K562 (cell line): ENCODE results near the gene EIF3I. TPM values are rescaled to one million over a fixed set of nuclear protein-coding genes. Genes with fewer than 3 reads are reported as not detected.

Experiments used
- ATAC-seq: fragments of 200-7000 bp; cut with Tn5 transposase; 3 replicates; pipeline ENCODE4 v1.9.1; 2020; ENCODE audit warnings: moderate library complexity
- BruUV-seq: library from RNA; stranded (reverse); fragments of 400-500 nt; replicated peaks from 2 replicates; lab custom pipeline; 2021; lab: Mats Ljungman, UMichigan
- CTCF ChIA-PET: fragments of 300-600 bp; formaldehyde crosslinking; extraction: SDS; loops from one replicate; lab custom pipeline; 2021; ENCODE audit warnings: low intra/inter-chr PET ratio; lab: Yijun Ruan, JAX
- POLR2A ChIA-PET: fragments of 300-600, 350-650 bp; sonication (Branson Sonifier 250); formaldehyde crosslinking; extraction: SDS; loops from one replicate; lab custom pipeline; 2021; ENCODE audit warnings: antibody characterized with exemption, inconsistent platforms; lab: Yijun Ruan, JAX
- DNase-seq, 4 experiments: peaks; one replicate each; pipeline versions ENCODE4 v3.0.0 to v3.0.0-alpha.2; 2011 to 2018; ENCODE audit warnings: low spot score in 3 of 4, mixed read lengths in 3 of 4; ENCODE audit errors: extremely low read depth in 1 of 4
- FAIRE-seq: peaks from 2 replicates; lab custom pipeline; 2011; peaks lifted over from hg19 to GRCh38; lab: Jason Lieb, UNC
- H2AFZ ChIP-seq: 2 replicates; pipeline ENCODE4 v1.6.0; 2011; ENCODE audit warnings: low read depth, low read length, control low read depth, inconsistent platforms
- H3K27ac ChIP-seq: fragments of 200-600 bp; 3 replicates; pipeline ENCODE4 v1.8.0; 2011; ENCODE audit warnings: low read depth, mild to moderate bottlenecking, control low read depth, inconsistent platforms, low read length, moderate library complexity, mixed read lengths; ENCODE audit errors: extremely low read depth
- H3K27me3 ChIP-seq, 2 experiments: fragments of 300-600 bp in 1 of 2; 2 replicates in 1 of 2; 3 replicates in 1 of 2; pipeline versions ENCODE4 v1.6.0 to v1.8.0; 2011; ENCODE audit warnings: inconsistent platforms in 2 of 2, low read length in 2 of 2, mild to moderate bottlenecking in 1 of 2, mixed read lengths in 1 of 2, moderate library complexity in 1 of 2; ENCODE audit not compliant: control insufficient read depth in 2 of 2, insufficient read depth in 2 of 2
- H3K36me3 ChIP-seq: fragments of 300-600 bp; 3 replicates; pipeline ENCODE4 v1.8.0; 2011; ENCODE audit warnings: mild to moderate bottlenecking, low read length, inconsistent platforms; ENCODE audit not compliant: control insufficient read depth, insufficient read depth
- H3K4me1 ChIP-seq, 2 experiments: fragments of 200-600 bp in 1 of 2; replicated peaks in 1 of 2; 2 replicates in 1 of 2; 3 replicates in 1 of 2; pipeline versions ENCODE4 v1.5.1 to v1.8.0; 2011; ENCODE audit warnings: inconsistent platforms in 2 of 2, low read length in 2 of 2, mild to moderate bottlenecking in 1 of 2, mixed read lengths in 1 of 2, moderate library complexity in 1 of 2; ENCODE audit not compliant: control insufficient read depth in 2 of 2, insufficient read depth in 2 of 2
- H3K4me2 ChIP-seq: 2 replicates; pipeline ENCODE4 v1.6.1; 2011; ENCODE audit warnings: low read length, control low read depth, inconsistent platforms, mixed read lengths; ENCODE audit not compliant: insufficient read depth
- H3K4me3 ChIP-seq: fragments of 200-600 bp; sonication (generic), shearing (Covaris generic); 2 replicates; pipeline ENCODE4 v1.5.1; 2016; ENCODE audit warnings: control low read depth, inconsistent platforms
- H3K79me2 ChIP-seq: fragments of 200-600 bp; 3 replicates; pipeline ENCODE4 v1.8.0; 2011; ENCODE audit warnings: low read length, inconsistent platforms; ENCODE audit not compliant: control insufficient read depth, insufficient read depth
- H3K9ac ChIP-seq, 2 experiments: 2 replicates each; pipeline versions ENCODE4 v1.6.0 to v1.6.1; 2011; ENCODE audit warnings: low read depth in 2 of 2, low read length in 2 of 2, control low read depth in 1 of 2, inconsistent platforms in 1 of 2, mild to moderate bottlenecking in 1 of 2, mixed read lengths in 1 of 2; ENCODE audit not compliant: insufficient read depth in 1 of 2
- H3K9me1 ChIP-seq: one replicate; pipeline ENCODE4 v1.6.0; 2011; ENCODE audit warnings: inconsistent platforms, mild to moderate bottlenecking, low read length, moderate library complexity; ENCODE audit not compliant: control insufficient read depth, insufficient read depth
- H3K9me3 ChIP-seq: replicated peaks from 2 replicates; pipeline ENCODE4 v1.5.1; 2011; ENCODE audit warnings: low read depth, low read length, inconsistent platforms; ENCODE audit not compliant: control insufficient read depth, insufficient read depth
- H4K20me1 ChIP-seq: replicated peaks from 2 replicates; pipeline ENCODE4 v1.6.1; 2011; ENCODE audit warnings: low read length, inconsistent platforms, mixed read lengths; ENCODE audit not compliant: control insufficient read depth, insufficient read depth
- CBFA2T2 ChIP-seq: fragments of 450-650 bp; conservative IDR thresholded peaks from 2 replicates; pipeline ENCODE4 v1.6.1; 2017; ENCODE audit warnings: mild to moderate bottlenecking
- CBX3 ChIP-seq, 2 experiments: IDR thresholded peaks; 1 replicate in 1 of 2; 2 replicates in 1 of 2; pipeline ENCODE4 v1.6.1; 2012; ENCODE audit warnings: inconsistent platforms in 2 of 2, low read length in 2 of 2, borderline replicate concordance in 1 of 2, control low read depth in 1 of 2
- CC2D1A ChIP-seq: fragments of 450-650 bp; IDR thresholded peaks from 2 replicates; pipeline ENCODE4 v1.6.1; 2017; ENCODE audit warnings: mild to moderate bottlenecking
- CREBBP ChIP-seq: IDR thresholded peaks from one replicate; pipeline ENCODE4 v1.6.1; 2012; ENCODE audit warnings: low read depth, mild to moderate bottlenecking, control low read depth, inconsistent platforms, low read length
- HCFC1 ChIP-seq: IDR thresholded peaks from 2 replicates; pipeline ENCODE4 v1.6.1; 2012; ENCODE audit warnings: low read depth, low read length, improper control_type of control experiment
- HDAC3 ChIP-seq: fragments of 450-650 bp; IDR thresholded peaks from 2 replicates; pipeline ENCODE4 v1.6.1; 2018; ENCODE audit warnings: borderline replicate concordance, mild to moderate bottlenecking, moderate library complexity; ENCODE audit not compliant: partially characterized antibody
- HNRNPK ChIP-seq: fragments of 200-400 bp; formaldehyde crosslinking; IDR thresholded peaks from one replicate; pipeline ENCODE4 v1.6.1; 2018; ENCODE audit warnings: mild to moderate bottlenecking, low read depth, low read length; ENCODE audit not compliant: poor library complexity, severe bottlenecking
- IRF2 ChIP-seq: sonication (generic); formaldehyde crosslinking; IDR thresholded peaks from 2 replicates; pipeline ENCODE4 v1.8.1; 2022; ENCODE audit warnings: mild to moderate bottlenecking, missing genetic modification reagents
- NR1H2 ChIP-seq: sonication (generic); formaldehyde crosslinking; IDR thresholded peaks from 2 replicates; pipeline ENCODE4 v1.4.0; 2020; ENCODE audit warnings: mild to moderate bottlenecking, missing genetic modification reagents
- SRSF1 ChIP-seq: fragments of 200-400 bp; formaldehyde crosslinking; IDR thresholded peaks from 2 replicates; pipeline ENCODE4 v1.6.1; 2017; ENCODE audit warnings: mild to moderate bottlenecking, low read depth, low read length, moderate library complexity
- ZBTB11 ChIP-seq, 3 experiments: fragments of 200-800 bp in 1 of 3; fragments of 250-450 bp in 1 of 3; fragments of 450-650 bp in 1 of 3; sonication (Bioruptor Pico) in 1 of 3; sonication (Bioruptor generic) in 1 of 3; formaldehyde crosslinking in 1 of 3; IDR thresholded peaks; 2 replicates each; pipeline versions ENCODE4 v1.6.1 to v1.8.0; 2016 to 2022; ENCODE audit warnings: mild to moderate bottlenecking in 2 of 3, missing genetic modification characterization in 2 of 3, missing compliant biosample characterization in 1 of 3, moderate library complexity in 1 of 3
- ZBTB5 ChIP-seq: fragments of 450-650 bp; IDR thresholded peaks from 2 replicates; pipeline ENCODE4 v1.6.1; 2017; ENCODE audit warnings: antibody characterized with exemption
- ZNF133 ChIP-seq: fragments of 250-450 bp; sonication (Bioruptor Pico); IDR thresholded peaks from 2 replicates; pipeline ENCODE4 v1.4.0; 2020; ENCODE audit warnings: mild to moderate bottlenecking
- ZNF165 ChIP-seq: fragments of 250-450 bp; sonication (Bioruptor Pico); IDR thresholded peaks from 2 replicates; pipeline ENCODE4 v1.4.0; 2020; ENCODE audit warnings: borderline replicate concordance
- ZNF778 ChIP-seq: fragments of 450-650 bp; formaldehyde crosslinking; IDR thresholded peaks from 2 replicates; pipeline ENCODE4 v1.4.0; 2020; ENCODE audit warnings: mild to moderate bottlenecking, moderate library complexity
- WGBS: fragments of 100-300 bp; shearing (Covaris generic); methylation state at CpG from one replicate; pipeline ENCODE4 v1.1.6; 2016; ENCODE audit warnings: low coverage, mixed read lengths; ENCODE audit not compliant: insufficient coverage; ENCODE audit errors: missing lambda C conversion rate; 5-methylcytosine and 5-hydroxymethylcytosine counted together
- in situ Hi-C: fragments of 300-500 bp; cut with MboI; formaldehyde crosslinking; loops from 4 replicates; pipeline ENCODE4 v1.15.0; 2018; ENCODE audit warnings: inconsistent platforms, mixed read lengths
- intact Hi-C: fragments of 100-400 bp; cut with micrococcal nuclease; formaldehyde crosslinking; loops from 2 replicates; pipeline ENCODE4 v1.14.2; 2022
- polyA plus RNA-seq, 8 experiments: library from polyadenylated mRNA; depleted of rRNA in 4 of 8; stranded (reverse) in 5 of 8; unstranded in 3 of 8; fragments of >200 nt; fragmentation: Nextera tagmentation in 2 of 8; fragmentation: Illumina TruSeq in 1 of 8; extraction: Ambion mirVana in 2 of 8; extraction: Trizol in 1 of 8; gene quantifications; 2 replicates each; pipeline versions ENCODE4 v1.2.1 to v1.2.3, GENCODE V29; 2011 to 2014; ENCODE audit warnings: inconsistent platforms in 1 of 8, missing spikeins in 1 of 8
- total RNA-seq, 7 experiments: library from RNA; depleted of rRNA in 6 of 7; stranded (reverse); fragments of >200 nt in 6 of 7; fragmentation: Illumina TruSeq in 2 of 7; extraction: Trizol in 2 of 7; gene quantifications; 2 replicates each; pipeline versions ENCODE4 v1.2.1 to v1.2.3, GENCODE V29; 2011 to 2021; ENCODE audit warnings: low replicate concordance in 1 of 7

The EIF3I gene
- total and polyA plus RNA-seq, 9 of the 15 experiments (the other 6 are each of a cell fraction or from before 2014, with no cell fraction given) = 414 to 1,526 (median 635) TPM

GRCh38 chr1:32256473-32257226 lies 34.4 kb downstream of the EIF3I start:
- no peaks in the 10 kb centered on the region for H3K27me3 ChIP-seq
- FAIRE-seq (no peak), ATAC-seq (no peak), DNase-seq (no peak)
- H3K4me3 ChIP-seq = no peak overlapping the region
- POLR2A ChIA-PET = interaction anchor here (0.6 to 2.2 kb wide), 6 partner anchors 10 to 92 kb away, joined by 3 to 9 read pairs (median 4); partner anchors contain the start of gene FAM167B
- H3K9ac ChIP-seq = no peak overlapping the region
- no peak overlapping the region for H3K4me2 ChIP-seq
- no peak overlapping the region for H2AFZ ChIP-seq
- BruUV-seq = no TSS peak
- H3K4me1 ChIP-seq = peaks cover 8 to 9% of the 10 kb centered on the region in 2 experiments; a peak in 4 of 5 replicates
- no peaks in the 10 kb centered on the region for H3K9me3 ChIP-seq
- H4K20me1 ChIP-seq = no peaks in the 10 kb centered on the region
- no peaks in the 10 kb centered on the region for H3K36me3 ChIP-seq
- H3K27ac ChIP-seq = no peak overlapping the region
- 28% methylated on average over 9 of the region's 9 CpGs for WGBS
- H3K79me2 ChIP-seq = no peaks in the 10 kb centered on the region
- H3K9me1 ChIP-seq = no peaks in the 10 kb centered on the region
- in situ Hi-C loops = no loop called here
- no peak for TF ChIP-seq SRSF1
- TF ChIP-seq CREBBP = no peak
- no peak for TF ChIP-seq ZNF133 (CRISPR knock-in tag)
- no peak for TF ChIP-seq CC2D1A
- TF ChIP-seq ZNF778 = no peak
- no peak for TF ChIP-seq ZBTB5
- no peak for TF ChIP-seq ZBTB11 (CRISPR knock-in tag; IDR thresholded peaks at IDR 0.05)
- TF ChIP-seq CBX3 (IDR thresholded peaks at IDR 0.05; ENCODE audit: borderline replicate concordance in 1 of 2, low read length in 2 of 2) = no peak
- no peak for TF ChIP-seq HDAC3
- TF ChIP-seq IRF2 = no peak
- no peak for TF ChIP-seq ZNF165 (CRISPR knock-in tag)
- no peak for TF ChIP-seq CBFA2T2
- no peak for TF ChIP-seq HNRNPK
- no peak for TF ChIP-seq HCFC1
- no peak for TF ChIP-seq NR1H2 (CRISPR knock-in tag)
- TF ChIP-seq, all 486 proteins: peak for 0
- intact Hi-C loops = no loop called here
- CTCF ChIA-PET = no interaction called here
